ENCODE data around the gene IFNGR1.

DNA sequence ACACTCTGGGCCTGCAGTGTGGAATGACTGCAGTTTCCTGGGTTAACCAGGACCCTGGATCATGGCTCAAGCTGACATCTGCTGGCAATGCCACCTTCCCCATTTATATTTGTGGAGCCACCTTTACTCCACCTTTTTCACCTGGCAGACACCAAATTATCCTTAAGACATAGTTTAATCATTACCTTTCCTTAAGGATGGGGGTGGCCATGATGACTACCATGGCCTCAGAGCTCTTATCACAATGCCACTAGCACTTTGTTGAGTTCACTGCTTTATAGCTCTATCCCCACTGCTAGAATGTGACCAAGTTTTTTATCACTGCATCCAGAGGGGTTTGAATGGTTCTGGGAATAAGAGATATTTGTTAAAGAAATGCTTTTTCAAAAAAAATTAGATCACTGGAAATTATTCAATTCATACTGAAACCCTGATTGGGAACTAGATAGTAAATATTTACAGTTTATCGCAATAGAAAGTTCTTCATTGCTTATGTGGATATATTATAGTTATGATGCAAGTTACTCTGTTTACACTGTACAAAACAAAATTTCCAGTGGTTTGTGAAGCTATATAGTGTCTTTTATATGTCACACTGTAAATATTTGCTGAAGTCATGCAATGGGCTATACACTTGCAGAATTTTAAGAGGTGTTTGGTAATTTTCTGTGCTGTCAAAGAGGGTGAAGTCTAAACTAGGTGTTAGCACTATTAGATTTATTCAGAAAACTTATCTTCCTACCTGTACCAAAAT is 37.3 kb upstream of the IFNGR1 start:
- TF ChIP-seq, protein P1, sequence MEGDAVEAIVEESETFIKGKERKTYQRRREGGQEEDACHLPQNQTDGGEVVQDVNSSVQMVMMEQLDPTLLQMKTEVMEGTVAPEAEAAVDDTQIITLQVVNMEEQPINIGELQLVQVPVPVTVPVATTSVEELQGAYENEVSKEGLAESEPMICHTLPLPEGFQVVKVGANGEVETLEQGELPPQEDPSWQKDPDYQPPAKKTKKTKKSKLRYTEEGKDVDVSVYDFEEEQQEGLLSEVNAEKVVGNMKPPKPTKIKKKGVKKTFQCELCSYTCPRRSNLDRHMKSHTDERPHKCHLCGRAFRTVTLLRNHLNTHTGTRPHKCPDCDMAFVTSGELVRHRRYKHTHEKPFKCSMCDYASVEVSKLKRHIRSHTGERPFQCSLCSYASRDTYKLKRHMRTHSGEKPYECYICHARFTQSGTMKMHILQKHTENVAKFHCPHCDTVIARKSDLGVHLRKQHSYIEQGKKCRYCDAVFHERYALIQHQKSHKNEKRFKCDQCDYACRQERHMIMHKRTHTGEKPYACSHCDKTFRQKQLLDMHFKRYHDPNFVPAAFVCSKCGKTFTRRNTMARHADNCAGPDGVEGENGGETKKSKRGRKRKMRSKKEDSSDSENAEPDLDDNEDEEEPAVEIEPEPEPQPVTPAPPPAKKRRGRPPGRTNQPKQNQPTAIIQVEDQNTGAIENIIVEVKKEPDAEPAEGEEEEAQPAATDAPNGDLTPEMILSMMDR (conservative IDR thresholded peaks at IDR 0.05) = no peak
- TF ChIP-seq EZH2 (IDR thresholded peaks at IDR 0.05; ENCODE audit: low read depth) = no peak

Measured in PC-9 (cell line).